ENCODE results near the gene CELSR1. TPM values are rescaled to one million over a fixed set of nuclear protein-coding genes. Genes with fewer than 3 reads are reported as not detected.

The CELSR1 gene
- total RNA-seq, 1 experiment from 2014 or later: 14.2 TPM

GRCh38 chr22:46574438-46574992 is 37.1 kb upstream of the CELSR1 start:
- BruUV-seq (replicated peaks): no TSS peak
- peak overlapping the region; percentile 60 for H3K4me2 ChIP-seq (ENCODE audit: low read length)
- POLR2A ChIA-PET (ENCODE audit: unreplicated experiment): no interaction called here
- ATAC-seq (peak; percentile 3; the same call in 1 of the 2 replicates), DNase-seq (no peak)
- peaks cover 19% of the 10 kb centered on the region for H3K79me2 ChIP-seq (ENCODE audit: low read length)
- peaks cover 29% of the 10 kb centered on the region for H3K4me1 ChIP-seq (ENCODE audit: insufficient read depth, low read length)
- no peaks in the 10 kb centered on the region for H3K9me3 ChIP-seq (ENCODE audit: low read length)
- H3K36me3 ChIP-seq (ENCODE audit: low read depth, low read length): no peaks in the 10 kb centered on the region
- no peaks in the 10 kb centered on the region for H3K27me3 ChIP-seq (ENCODE audit: low read length)
- CTCF ChIA-PET: no interaction called here
- H2AFZ ChIP-seq (ENCODE audit: low read length): no peak overlapping the region
- H3F3A ChIP-seq (ENCODE audit: low read length, unreplicated experiment): peaks cover 3% of the 10 kb centered on the region
- no peak overlapping the region for H3K9ac ChIP-seq (ENCODE audit: low read length)
- TF ChIP-seq CTCF (conservative IDR thresholded peaks at IDR 0.05; ENCODE audit: low read depth, low read length) (no peak), EZH2 (IDR thresholded peaks at IDR 0.05; ENCODE audit: low read length, unreplicated experiment) (no peak), EZH2phosphoT487 (IDR thresholded peaks at IDR 0.05; ENCODE audit: borderline replicate concordance, low read length) (no peak)
- H3K4me3 ChIP-seq (ENCODE audit: low read length): no peak overlapping the region
- intact Hi-C loops (cut with micrococcal nuclease): no loop called here
- peak overlapping the region; percentile 93 for H3K27ac ChIP-seq (ENCODE audit: low read length)
- H4K20me1 ChIP-seq (ENCODE audit: low read length): no peaks in the 10 kb centered on the region
- no peaks in the 10 kb centered on the region for H3K9me2 ChIP-seq (replicated peaks; ENCODE audit: low read length)

GRCh38 chr22:46573781-46574437 is 36.5 kb upstream of the CELSR1 start:
- CTCF ChIA-PET: no interaction called here
- Histone ChIP-seq H3K27me3 (ENCODE audit: low read length) (no peaks in the 10 kb centered on the region), H3K9me2 (replicated peaks; ENCODE audit: low read length) (no peaks in the 10 kb centered on the region), H3K9me3 (ENCODE audit: low read length) (no peaks in the 10 kb centered on the region), H3K9ac (ENCODE audit: low read length) (no peak overlapping the region), H3K4me2 (ENCODE audit: low read length) (no peak overlapping the region), H4K20me1 (ENCODE audit: low read length) (no peaks in the 10 kb centered on the region), H3K79me2 (ENCODE audit: low read length) (peaks cover 14% of the 10 kb centered on the region), H3K4me1 (ENCODE audit: insufficient read depth, low read length) (peaks cover 29% of the 10 kb centered on the region), H3K4me3 (ENCODE audit: low read length) (no peak overlapping the region), H3K36me3 (ENCODE audit: low read depth, low read length) (no peaks in the 10 kb centered on the region), H3K27ac (ENCODE audit: low read length) (no peak overlapping the region), H3F3A (ENCODE audit: low read length, unreplicated experiment) (peaks cover 3% of the 10 kb centered on the region), H2AFZ (ENCODE audit: low read length) (no peak overlapping the region)
- POLR2A ChIA-PET (ENCODE audit: unreplicated experiment): no interaction called here
- TF ChIP-seq CTCF (conservative IDR thresholded peaks at IDR 0.05; ENCODE audit: low read depth, low read length) (no peak), EZH2phosphoT487 (IDR thresholded peaks at IDR 0.05; ENCODE audit: borderline replicate concordance, low read length) (no peak), EZH2 (IDR thresholded peaks at IDR 0.05; ENCODE audit: low read length, unreplicated experiment) (no peak)
- BruUV-seq (replicated peaks): no TSS peak
- DNase-seq (no peak), ATAC-seq (no peak)
- intact Hi-C loops (cut with micrococcal nuclease): no loop called here

Measured in PC-3 (cell line).